ENCODE measurements around the gene RPTOR. TPM values are rescaled to one million over a fixed set of nuclear protein-coding genes. Genes with fewer than 3 reads are reported as not detected.
"Not testable (repeated sequence)": the region's sequence is repeated elsewhere in the genome, so short reads cannot be mapped to it uniquely, and the experiment has no call there.

Gene RPTOR
- total RNA-seq, 1 experiment from 2014 or later = 30.6 TPM

DNA sequence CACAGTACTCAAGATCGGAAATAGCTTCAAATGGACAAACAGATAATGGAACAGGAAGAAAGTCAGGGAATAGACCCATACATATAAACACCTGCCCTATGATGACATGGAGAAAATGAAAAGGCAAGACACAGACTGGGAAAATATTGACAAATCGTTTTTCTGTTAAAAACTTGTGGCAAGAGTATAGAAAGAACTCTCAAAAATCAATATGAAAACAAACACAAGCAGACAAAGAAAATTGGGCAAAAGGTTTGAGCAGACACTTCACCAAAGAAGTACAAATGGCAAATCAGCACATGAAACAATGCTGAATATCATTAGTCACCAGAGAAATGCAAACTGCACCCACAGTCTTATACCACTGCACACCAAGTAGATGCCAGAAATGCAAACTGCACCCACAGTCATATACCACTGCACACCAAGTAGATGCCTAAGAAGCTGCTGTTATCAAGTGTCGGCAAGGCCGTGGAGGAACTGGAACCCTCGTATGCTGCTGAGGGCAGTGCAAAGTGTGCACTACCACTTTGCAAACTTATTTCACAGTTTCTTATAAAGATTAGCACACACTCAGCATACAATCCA lies 323.5 kb downstream of the RPTOR start:
- Histone ChIP-seq H3K9me3 (no peaks in the 10 kb centered on the region), H3K36me3 (peaks cover 26% of the 10 kb centered on the region), H3K4me3 (no peak overlapping the region), H3K27me3 (no peaks in the 10 kb centered on the region)
- no peak for DNase-seq

DNA sequence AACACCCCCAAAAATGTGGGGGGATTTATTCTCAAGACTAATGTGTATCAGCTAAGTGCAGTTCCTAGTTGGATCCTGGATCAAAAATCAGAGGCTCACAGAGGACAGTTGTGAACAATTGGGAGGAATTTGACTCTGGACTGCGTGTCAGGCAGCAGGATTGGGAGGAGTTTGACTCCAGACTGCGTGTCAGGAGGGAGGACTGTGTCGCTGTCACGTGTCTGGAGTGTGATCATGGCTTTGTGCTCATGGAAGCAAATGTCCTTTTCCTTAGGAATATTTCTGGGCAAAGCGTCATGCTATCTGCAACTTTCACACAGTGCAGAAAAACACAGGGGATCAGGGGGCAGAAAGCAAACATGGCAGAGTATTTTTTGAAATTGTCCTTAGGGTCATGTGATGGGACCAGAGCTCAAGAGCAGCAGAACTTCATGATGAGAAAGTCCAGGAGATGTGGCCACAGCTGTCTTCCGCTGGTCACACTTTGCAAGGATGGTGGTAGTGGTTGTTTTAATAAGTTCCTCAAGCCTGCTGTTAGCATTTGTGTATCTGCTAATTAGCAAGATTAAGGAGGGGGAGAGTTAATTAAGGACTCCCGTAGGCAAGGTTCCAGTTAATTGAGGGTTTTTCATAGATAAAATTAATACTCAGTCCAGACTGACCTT lies 325.0 kb downstream of the RPTOR start:
- Histone ChIP-seq H3K36me3 (peaks cover 22% of the 10 kb centered on the region), H3K4me3 (no peak overlapping the region), H3K9me3 (no peaks in the 10 kb centered on the region), H3K27me3 (no peaks in the 10 kb centered on the region)
- DNase-seq = no peak

DNA sequence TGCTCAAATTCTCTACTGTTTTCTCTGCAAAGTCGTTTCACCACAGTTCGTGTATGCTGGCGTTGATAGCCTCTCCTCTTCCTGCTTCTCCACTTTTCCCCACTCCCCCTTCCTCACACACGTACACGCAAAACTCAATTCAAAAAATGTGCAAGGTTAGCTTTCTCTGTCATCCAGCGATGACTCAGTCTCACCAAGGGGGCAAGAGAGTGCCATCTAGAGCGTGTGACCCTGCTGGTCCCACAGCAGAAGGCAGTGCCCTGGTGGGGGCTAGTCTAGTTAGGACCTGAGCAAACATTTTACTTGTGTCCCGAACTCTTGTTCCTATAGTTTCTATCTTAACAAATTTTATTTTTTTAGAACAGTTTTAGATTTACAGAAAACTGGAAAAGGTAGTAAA lies 325.8 kb downstream of the RPTOR start:
- DNase-seq = no peak
- H3K4me3 ChIP-seq = no peak overlapping the region
- peaks cover 28% of the 10 kb centered on the region for H3K36me3 ChIP-seq
- no peaks in the 10 kb centered on the region for H3K27me3 ChIP-seq
- no peaks in the 10 kb centered on the region for H3K9me3 ChIP-seq

DNA sequence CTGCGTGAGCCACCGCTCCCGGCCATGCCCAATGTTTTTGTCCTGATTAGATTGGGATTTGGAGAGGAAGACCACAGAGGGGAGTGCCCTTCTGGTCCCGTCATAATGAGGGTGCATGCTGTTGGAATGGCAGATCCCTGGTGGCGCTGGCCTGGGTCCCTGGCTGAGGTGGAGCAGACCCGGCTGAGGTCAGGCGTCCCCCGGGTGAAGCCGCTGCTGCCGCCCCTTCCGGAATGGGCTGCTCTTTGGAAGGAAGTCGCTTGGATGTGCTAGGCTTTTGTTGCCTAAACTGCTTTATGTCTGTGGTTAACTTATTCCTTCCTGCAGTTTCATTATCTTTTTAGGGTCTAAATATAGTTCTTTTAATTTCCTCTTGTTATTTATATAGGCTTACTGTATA lies 326.7 kb downstream of the RPTOR start:
- Histone ChIP-seq H3K36me3 (peaks cover 28% of the 10 kb centered on the region), H3K4me3 (no peak overlapping the region), H3K9me3 (no peaks in the 10 kb centered on the region), H3K27me3 (no peaks in the 10 kb centered on the region)
- no peak for DNase-seq

DNA sequence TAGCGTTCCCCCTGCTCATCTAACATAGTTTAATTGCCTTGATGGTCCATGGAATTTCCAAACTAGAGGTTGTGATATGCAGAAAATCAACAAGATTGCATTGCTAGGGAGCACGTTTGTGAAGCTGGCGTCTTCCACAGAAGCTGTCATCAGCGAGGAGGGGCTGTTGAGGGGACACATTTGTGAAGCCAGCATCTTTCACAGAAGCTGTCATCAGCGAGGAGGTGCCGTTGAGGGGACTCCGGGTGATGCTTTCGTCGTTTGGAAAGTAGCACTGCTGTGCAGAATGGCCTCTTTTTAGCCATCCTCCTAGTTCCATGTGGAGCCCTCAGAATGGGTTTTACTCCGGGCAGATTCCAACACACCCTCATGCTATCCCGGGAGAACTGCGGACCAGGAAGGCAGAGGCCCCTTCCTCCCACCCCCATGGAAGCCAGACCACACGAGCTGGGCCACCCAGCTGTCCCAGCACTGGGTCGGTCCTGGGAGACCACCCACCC lies 327.4 kb downstream of the RPTOR start:
- H3K9me3 ChIP-seq = no peaks in the 10 kb centered on the region
- no peak for DNase-seq
- no peak overlapping the region for H3K4me3 ChIP-seq
- H3K36me3 ChIP-seq = peaks cover 22% of the 10 kb centered on the region
- no peaks in the 10 kb centered on the region for H3K27me3 ChIP-seq

DNA sequence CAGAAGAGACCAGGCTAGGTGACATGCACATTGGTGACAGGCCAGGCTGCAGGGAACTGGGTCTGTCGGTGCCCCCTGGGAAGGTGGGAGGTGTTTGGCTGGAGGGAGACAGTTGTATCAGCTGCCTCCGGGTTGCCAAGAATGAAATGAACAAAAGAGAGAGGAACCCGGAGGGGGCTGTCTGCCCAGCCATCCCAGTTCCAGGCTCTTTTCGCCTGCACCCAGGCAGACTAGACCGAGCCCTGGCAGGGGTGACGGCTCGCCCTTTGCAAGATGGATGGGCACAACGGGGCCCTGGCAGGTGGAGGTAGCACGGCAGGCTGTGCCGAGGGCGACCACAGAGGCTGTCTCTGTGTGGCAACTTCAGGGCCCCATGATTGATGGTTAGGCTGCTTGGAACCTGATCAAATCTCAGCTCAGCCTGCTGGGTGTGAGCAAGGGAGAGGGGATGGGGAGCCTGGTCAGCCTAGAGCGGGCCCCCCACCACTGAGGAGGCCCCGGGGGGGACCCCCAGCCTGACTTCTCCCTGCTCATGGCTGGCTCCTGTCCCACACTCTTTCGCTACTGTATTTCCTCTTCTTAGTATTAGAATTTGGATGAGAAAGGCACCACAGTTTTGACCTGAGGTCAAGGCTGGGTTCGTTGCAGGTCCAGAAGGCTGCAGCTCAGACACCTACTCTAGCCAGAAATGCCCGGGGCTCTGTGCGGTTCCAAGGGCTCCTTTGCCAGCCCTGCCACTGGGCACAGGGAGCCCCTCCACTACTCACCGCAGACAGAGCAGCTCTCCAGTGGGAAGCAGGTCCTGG lies 328.1 kb downstream of the RPTOR start:
- H3K27me3 ChIP-seq = no peaks in the 10 kb centered on the region
- H3K4me3 ChIP-seq = no peak overlapping the region
- H3K9me3 ChIP-seq = no peaks in the 10 kb centered on the region
- peaks cover 16% of the 10 kb centered on the region for H3K36me3 ChIP-seq
- no peak for DNase-seq

DNA sequence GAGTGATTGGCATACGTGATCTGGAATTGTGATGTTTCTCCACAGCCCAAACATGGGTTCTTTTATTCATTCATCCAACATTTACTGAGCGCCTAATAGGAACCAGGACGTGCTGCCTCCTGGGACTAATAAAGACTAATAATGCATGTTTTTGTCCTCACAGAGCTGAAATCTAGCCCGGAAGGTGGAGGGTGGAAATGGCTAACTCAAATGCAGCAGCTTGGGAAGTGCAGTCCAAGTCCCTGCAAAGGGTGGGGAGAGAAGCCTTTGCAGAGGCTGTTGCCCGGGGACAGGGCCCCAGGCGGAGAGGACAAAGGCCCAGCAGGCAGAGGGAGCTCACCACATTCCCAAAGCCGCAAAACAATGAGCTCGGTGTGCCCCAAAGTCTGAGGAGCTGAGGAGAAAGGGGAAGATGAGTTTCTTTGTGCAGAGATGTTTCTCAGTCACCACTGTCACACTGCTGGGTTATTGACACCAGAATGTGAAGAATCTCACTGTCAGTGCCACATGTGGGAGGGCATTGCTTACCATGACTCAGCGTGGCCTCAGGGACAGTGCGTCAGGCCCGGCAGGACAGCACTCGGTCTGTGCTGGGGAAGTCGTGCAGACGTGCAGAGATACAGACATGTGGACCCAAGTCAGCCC lies 328.8 kb downstream of the RPTOR start:
- H3K36me3 ChIP-seq = peaks cover 13% of the 10 kb centered on the region
- H3K4me3 ChIP-seq = no peak overlapping the region
- no peak for DNase-seq
- no peaks in the 10 kb centered on the region for H3K27me3 ChIP-seq
- H3K9me3 ChIP-seq = no peaks in the 10 kb centered on the region

DNA sequence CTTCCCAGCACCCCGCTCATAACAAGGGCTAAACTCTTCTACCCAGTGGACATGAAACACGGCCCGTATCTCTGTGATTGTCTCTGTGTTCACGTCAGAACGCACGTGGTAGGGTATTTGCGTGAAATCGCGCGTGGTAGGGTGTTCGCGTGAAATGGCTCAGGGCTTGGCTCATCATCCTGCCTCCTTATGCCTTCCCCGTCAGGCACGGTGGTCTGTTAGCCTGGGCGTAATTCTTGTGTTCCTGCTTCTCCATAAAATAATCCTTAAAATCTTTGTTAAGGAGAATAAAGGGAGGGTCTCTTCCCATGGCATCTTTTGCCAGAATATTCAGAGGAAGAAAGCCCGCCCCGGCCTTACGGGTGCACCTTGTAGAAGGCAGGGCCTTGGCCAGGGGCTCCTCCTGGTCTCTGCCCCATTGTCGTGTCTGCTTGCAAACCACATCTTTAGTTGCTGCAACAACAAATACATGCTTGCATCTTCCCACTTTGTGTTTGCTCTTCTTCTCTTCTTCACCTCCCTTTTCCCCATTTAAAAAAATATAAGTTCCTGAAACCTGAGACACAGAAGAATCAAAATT lies 330.3 kb downstream of the RPTOR start:
- Histone ChIP-seq H3K36me3 (peaks cover 13% of the 10 kb centered on the region), H3K27me3 (no peaks in the 10 kb centered on the region), H3K9me3 (no peaks in the 10 kb centered on the region), H3K4me3 (no peak overlapping the region)
- no peak for DNase-seq

DNA sequence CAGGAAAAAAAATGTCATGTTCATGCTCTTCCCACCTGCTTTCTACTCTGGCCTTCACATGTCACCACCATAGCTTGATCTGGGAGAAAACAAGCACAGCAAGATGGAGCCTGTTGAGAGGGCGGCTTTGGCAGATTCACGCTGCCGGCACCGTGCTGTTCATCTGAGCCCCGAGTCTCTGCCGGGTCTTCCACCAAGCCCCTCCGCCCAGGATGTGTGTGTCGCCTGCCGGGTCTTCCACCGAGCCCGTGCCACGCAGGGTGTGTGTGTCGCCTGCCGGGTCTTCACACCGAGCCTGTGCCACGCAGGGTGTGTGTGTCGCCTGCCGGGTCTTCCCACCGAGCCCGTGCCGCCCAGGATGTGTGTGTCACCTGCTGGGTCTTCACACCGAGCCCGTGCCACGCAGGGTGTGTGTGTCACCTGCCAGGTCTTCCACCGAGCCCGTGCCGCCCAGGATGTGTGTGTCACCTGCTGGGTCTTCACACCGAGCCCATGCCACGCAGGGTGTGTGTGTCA lies 330.9 kb downstream of the RPTOR start:
- H3K4me3 ChIP-seq, H3K27me3 ChIP-seq, H3K9me3 ChIP-seq, DNase-seq: not testable (repeated sequence)
- H3K36me3 ChIP-seq = peaks cover 13% of the 10 kb centered on the region

DNA sequence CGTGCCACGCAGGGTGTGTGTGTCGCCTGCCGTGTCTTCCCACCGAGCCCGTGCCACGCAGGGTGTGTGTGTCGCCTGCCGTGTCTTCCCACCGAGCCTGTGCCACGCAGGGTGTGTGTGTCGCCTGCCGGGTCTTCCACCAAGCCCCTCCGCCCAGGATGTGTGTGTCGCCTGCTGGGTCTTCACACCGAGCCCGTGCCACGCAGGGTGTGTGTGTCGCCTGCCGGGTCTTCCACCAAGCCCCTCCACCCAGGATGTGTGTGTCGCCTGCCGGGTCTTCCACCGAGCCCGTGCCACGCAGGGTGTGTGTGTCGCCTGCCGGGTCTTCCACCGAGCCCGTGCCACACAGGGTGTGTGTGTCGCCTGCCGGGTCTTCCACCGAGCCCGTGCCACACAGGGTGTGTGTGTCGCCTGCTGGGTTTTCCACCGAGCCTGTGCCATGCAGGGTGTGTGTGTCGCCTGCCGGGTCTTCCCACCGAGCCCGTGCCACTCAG lies 331.9 kb downstream of the RPTOR start:
- H3K36me3 ChIP-seq = peaks cover 13% of the 10 kb centered on the region
- not testable (repeated sequence) for H3K4me3 ChIP-seq, H3K9me3 ChIP-seq, H3K27me3 ChIP-seq, DNase-seq

DNA sequence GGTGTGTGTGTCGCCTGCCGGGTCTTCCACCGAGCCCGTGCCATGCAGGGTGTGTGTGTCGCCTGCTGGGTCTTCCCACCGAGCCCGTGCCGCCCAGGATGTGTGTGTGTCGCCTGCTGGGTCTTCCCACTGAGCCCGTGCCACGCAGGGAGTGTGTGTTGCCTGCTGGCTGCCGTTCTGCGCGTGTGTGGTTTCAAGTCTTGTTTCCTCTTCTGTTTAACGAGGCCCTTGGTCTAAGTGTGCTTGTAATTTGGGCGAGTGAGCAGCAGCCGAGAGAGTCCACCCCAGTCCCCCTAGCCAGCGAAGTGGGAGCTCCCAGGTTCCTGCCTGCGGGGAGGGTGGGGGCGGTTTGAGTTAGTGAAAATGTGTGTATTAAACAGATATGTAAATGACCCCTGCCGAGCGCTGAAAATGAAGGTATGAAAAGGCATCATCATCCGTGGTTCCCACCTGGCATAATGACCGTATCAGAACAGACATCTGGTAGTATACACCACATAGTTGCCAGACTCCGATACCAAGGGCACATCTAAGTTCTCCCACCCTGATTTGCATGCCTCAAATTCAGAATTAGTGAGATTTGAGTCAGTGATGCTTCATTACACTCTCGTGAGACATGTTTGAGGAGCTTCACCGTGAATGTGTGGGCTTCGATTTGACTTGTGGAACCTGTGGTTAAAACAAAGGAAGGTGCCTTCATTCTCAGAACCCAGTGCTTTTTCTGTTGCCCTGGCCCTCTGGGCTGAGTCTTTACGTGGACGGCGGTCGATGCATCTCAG lies 332.5 kb downstream of the RPTOR start:
- H3K36me3 ChIP-seq = peaks cover 16% of the 10 kb centered on the region
- no peaks in the 10 kb centered on the region for H3K27me3 ChIP-seq
- no peaks in the 10 kb centered on the region for H3K9me3 ChIP-seq
- DNase-seq = no peak
- H3K4me3 ChIP-seq = no peak overlapping the region

DNA sequence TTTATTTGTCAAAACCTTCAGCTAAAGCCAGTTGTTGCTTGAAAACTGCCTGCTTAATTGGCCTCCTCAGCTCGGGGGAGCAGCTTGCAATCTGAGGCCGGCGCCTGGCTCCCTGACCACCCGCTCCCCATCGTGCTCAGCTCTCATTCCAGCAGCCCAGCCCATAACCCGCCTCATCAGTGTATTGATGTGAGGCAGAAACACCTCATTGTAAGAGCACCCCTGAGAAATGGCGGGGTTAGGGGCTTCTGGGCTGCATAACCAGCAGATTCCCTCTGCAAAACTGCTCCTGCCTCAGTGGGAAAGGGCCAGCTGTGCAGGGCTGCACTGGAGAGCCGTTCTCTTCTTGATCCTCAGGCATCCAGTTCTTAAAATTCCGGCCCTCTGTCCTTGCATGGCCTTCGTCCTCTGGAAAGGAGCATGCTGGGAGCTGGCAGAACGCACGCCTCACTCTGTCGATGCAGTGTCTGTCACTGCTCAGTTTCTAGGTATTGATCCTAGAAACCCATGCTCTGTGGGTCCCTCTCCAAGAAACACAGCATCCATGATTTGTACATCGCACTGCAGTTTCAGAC lies 333.2 kb downstream of the RPTOR start:
- no peak for DNase-seq

DNA sequence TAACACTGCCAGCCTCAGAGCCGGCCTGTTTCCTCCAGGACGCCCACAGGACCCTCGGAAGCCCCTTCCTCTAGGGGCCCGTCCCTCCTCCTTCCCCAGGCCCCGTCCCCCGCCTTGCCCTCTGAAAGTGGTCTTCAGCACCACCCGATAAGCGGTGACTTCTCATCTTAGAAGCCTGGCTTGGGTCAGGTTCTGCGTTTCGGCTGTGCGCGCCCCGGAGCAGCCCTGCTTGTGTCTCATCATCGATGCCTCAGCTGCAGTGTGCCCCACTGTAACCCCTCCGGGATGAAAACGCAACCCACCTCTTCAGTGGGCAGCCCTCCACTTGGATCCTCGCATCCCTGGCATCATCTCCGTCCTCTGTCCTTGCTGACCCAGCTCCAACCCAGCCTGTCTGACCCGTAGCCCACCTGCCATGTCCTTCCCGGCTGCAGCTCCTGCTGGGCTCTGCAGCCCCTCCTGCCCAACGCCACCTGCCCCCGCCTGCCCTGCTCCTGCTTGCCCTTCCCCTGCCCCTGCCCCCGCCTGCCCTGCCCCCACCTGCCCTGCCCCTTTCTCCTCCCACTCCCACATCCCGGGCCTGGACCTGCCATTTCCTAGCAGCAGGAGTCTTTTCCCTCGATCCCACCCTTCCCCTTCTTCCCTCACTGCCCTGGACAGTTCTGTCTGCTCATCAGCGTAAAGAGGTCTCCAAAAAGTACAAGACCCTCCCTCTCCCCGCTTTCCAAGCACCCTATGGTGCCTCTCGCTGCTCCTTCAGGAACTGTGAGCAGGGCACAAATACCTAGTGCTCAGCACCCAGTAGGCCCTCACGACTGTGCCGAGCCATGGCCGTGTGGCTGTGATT lies 334.5 kb downstream of the RPTOR start:
- H3K9me3 ChIP-seq = no peaks in the 10 kb centered on the region
- no peak overlapping the region for H3K4me3 ChIP-seq
- DNase-seq = no peak
- H3K27me3 ChIP-seq = no peaks in the 10 kb centered on the region
- peaks cover 15% of the 10 kb centered on the region for H3K36me3 ChIP-seq

More for the DNA sequence above, 333.2 kb downstream of the RPTOR start:
- no peaks in the 10 kb centered on the region for H3K27me3 ChIP-seq
- H3K9me3 ChIP-seq = no peaks in the 10 kb centered on the region
- H3K4me3 ChIP-seq = no peak overlapping the region
- H3K36me3 ChIP-seq = peaks cover 16% of the 10 kb centered on the region

DNA sequence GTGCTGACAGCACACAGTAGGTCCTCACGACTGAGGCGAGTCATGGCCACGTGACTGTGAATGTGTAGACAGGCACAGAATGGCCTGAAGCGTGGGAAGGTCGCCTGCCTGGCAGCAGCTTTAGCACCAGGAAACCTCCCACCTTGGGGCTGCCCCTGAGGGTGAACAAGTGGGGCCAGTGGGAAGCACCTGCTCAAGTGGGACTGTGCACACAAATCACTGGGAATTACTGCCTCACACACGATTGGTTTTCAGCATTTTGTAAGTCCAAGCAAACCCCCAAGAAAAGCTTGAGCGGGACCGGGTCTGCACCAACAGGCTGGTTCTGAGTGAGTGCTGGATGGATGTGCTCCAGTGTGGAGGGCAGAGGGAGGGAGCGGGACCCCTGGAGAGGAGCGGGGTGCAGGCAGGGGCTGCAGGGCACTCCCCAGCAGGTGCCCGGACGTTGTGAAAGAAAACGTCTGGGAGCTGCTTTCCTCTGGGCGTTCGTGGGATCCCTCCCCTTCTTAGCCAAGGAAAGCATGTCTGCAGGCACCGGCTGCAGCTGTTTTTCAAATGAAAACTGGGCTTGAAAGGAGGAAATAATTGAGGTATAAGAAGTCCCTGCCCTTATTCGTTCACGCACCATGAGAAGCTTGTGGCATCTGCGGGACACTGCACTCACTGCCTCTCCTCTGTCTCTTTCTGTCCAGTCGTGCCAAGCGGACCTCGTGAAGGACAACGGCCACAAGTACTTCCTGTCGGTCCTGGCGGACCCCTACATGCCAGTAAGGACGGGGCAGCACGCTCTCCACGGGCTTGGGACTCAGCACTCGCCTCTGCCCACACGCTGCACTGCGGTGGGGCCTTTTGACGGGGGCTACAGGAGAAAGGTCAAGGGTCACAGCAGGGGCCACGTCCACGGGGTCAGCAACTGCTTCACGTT lies 335.3 kb downstream of the RPTOR start:
- no peak for DNase-seq
- H3K9me3 ChIP-seq = no peaks in the 10 kb centered on the region
- H3K36me3 ChIP-seq = peaks cover 13% of the 10 kb centered on the region
- H3K27me3 ChIP-seq = no peaks in the 10 kb centered on the region
- no peak overlapping the region for H3K4me3 ChIP-seq

Data from MG63 (cell line).